PC-3 (cell line): ENCODE results near the gene CCSER1. TPM values are rescaled to one million over a fixed set of nuclear protein-coding genes. Genes with fewer than 3 reads are reported as not detected.
A peak's percentile ranks its signal among the peaks of the same experiment; 100 is the strongest.

Source experiments
- ATAC-seq: fragments of 200-7000 bp; cut with Tn5 transposase; 2 replicates; pipeline ENCODE4 v1.9.1; 2020; ENCODE audit warnings: mild to moderate bottlenecking, moderate library complexity
- BruUV-seq: library from RNA; stranded (reverse); fragments of 400-500 nt; replicated peaks from 2 replicates; lab custom pipeline; 2021; lab: Mats Ljungman, UMichigan
- CTCF ChIA-PET: fragments of 300-600 bp; sonication (Branson Sonifier 250); formaldehyde crosslinking; loops from one replicate; lab custom pipeline; 2022; ENCODE audit warnings: antibody characterized with exemption; lab: Charles Lee
- POLR2A ChIA-PET: fragments of 300-600 bp; sonication (Branson Sonifier 250); formaldehyde crosslinking; loops from one replicate; lab custom pipeline; 2022; ENCODE audit warnings: antibody characterized with exemption; ENCODE audit not compliant: unreplicated experiment; lab: Charles Lee
- DNase-seq: peaks from one replicate; pipeline ENCODE4 v3.0.0-alpha.2; 2015
- H2AFZ ChIP-seq: fragments of 300-600 bp; sonication (generic); 2 replicates; pipeline ENCODE4 v1.6.0; 2016; ENCODE audit warnings: antibody characterized with exemption, low read length
- H3F3A ChIP-seq: fragments of 300-600 bp; sonication (generic); one replicate; pipeline ENCODE4 v1.6.0; 2017; ENCODE audit warnings: antibody characterized with exemption, low read length, control low read depth, mild to moderate bottlenecking; ENCODE audit not compliant: unreplicated experiment
- H3K27ac ChIP-seq: fragments of 300-600 bp; sonication (generic); 2 replicates; pipeline ENCODE4 v1.5.1; 2016; ENCODE audit warnings: mild to moderate bottlenecking, low read length
- H3K27me3 ChIP-seq: fragments of 300-600 bp; sonication (generic); 2 replicates; pipeline ENCODE4 v1.6.1; 2016; ENCODE audit warnings: low read length, mixed read lengths
- H3K36me3 ChIP-seq: fragments of 300-600 bp; sonication (generic); 2 replicates; pipeline ENCODE4 v1.6.1; 2016; ENCODE audit warnings: low read depth, mixed run types, low read length, mixed read lengths
- H3K4me1 ChIP-seq: fragments of 300-600 bp; sonication (generic); 2 replicates; pipeline ENCODE4 v1.5.1; 2016; ENCODE audit warnings: low read length; ENCODE audit not compliant: insufficient read depth
- H3K4me2 ChIP-seq: fragments of 300-600 bp; sonication (generic); 2 replicates; pipeline ENCODE4 v1.6.0; 2016; ENCODE audit warnings: low read length
- H3K4me3 ChIP-seq: fragments of 300-600 bp; sonication (generic); 2 replicates; pipeline ENCODE4 v1.5.1; 2016; ENCODE audit warnings: mild to moderate bottlenecking, low read length, mixed read lengths
- H3K79me2 ChIP-seq: fragments of 300-600 bp; sonication (generic); 2 replicates; pipeline ENCODE4 v1.6.1; 2017; ENCODE audit warnings: low read length, mixed read lengths
- H3K9ac ChIP-seq: fragments of 300-600 bp; sonication (generic); 2 replicates; pipeline ENCODE4 v1.6.0; 2016; ENCODE audit warnings: mild to moderate bottlenecking, low read length
- H3K9me2 ChIP-seq: fragments of 300-600 bp; sonication (generic); replicated peaks from 2 replicates; pipeline ENCODE4 v1.6.1; 2016; ENCODE audit warnings: mixed run types, low read length, mixed read lengths
- H3K9me3 ChIP-seq: fragments of 300-600 bp; sonication (generic); 2 replicates; pipeline ENCODE4 v1.6.1; 2016; ENCODE audit warnings: low read length, mixed read lengths
- H4K20me1 ChIP-seq: fragments of 300-600 bp; sonication (generic); 2 replicates; pipeline ENCODE4 v1.6.1; 2016; ENCODE audit warnings: low read length, mixed read lengths
- CTCF ChIP-seq: fragments of 300-600 bp; sonication (generic); conservative IDR thresholded peaks from 2 replicates; pipeline ENCODE4 v1.5.1; 2017; ENCODE audit warnings: antibody characterized with exemption, low read depth, mild to moderate bottlenecking, low read length
- EZH2 ChIP-seq: fragments of 300-600 bp; sonication (generic); IDR thresholded peaks from one replicate; pipeline ENCODE4 v1.6.1; 2017; ENCODE audit warnings: antibody characterized with exemption, mild to moderate bottlenecking, low read length; ENCODE audit not compliant: unreplicated experiment
- EZH2phosphoT487 ChIP-seq: fragments of 300-600 bp; sonication (generic); IDR thresholded peaks from 2 replicates; pipeline ENCODE4 v1.6.1; 2018; ENCODE audit warnings: mild to moderate bottlenecking, antibody characterized with exemption, low read length, borderline replicate concordance
- intact Hi-C: fragments of 100-400 bp; cut with micrococcal nuclease; formaldehyde crosslinking; loops from 2 replicates; pipeline ENCODE4 v1.9.0; 2023
- total RNA-seq: library from RNA; depleted of rRNA; stranded (reverse); fragments of >200 nt; gene quantifications from 2 replicates; pipeline ENCODE4 v1.2.3, GENCODE V29; 2014

Gene CCSER1
- total RNA-seq, 1 experiment from 2014 or later, result 6.0 TPM

DNA sequence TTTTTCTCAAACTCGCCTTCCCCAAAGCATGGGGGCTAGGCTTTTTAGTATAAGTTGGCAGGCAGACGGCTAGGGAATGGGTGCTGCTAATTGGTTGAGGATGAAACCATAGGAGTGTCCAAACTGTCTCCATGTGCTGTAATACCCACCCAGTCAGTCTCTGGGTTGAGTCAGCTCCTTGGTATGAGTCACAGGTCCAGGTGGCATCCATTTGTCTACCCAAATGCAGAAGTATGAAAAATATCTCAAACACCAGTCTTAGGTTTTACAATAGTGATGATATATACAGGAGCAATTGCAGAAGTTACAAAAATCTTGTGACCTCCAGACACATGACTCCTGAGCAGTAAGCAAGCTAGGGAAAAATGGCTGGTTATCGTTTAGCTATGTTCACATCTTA lies 27.4 kb upstream of the CCSER1 start:
- H3K36me3 ChIP-seq, result no peaks in the 10 kb centered on the region
- no peaks in the 10 kb centered on the region for H3K79me2 ChIP-seq
- H2AFZ ChIP-seq, result peak overlapping the region; percentile 36
- POLR2A ChIA-PET, result no interaction called here
- H3K9me2 ChIP-seq, result no peaks in the 10 kb centered on the region
- intact Hi-C loops, result no loop called here
- H3K27ac ChIP-seq, result no peak overlapping the region
- H3K4me2 ChIP-seq, result no peak overlapping the region
- H3K4me1 ChIP-seq, result peaks cover 17% of the 10 kb centered on the region
- no peaks in the 10 kb centered on the region for H3K27me3 ChIP-seq
- H3K4me3 ChIP-seq, result no peak overlapping the region
- no peaks in the 10 kb centered on the region for H3F3A ChIP-seq
- no peaks in the 10 kb centered on the region for H4K20me1 ChIP-seq
- CTCF ChIA-PET, result no interaction called here
- DNase-seq (peak; percentile 72), ATAC-seq (peak; percentile 82)
- no TSS peak for BruUV-seq
- no peak overlapping the region for H3K9ac ChIP-seq
- H3K9me3 ChIP-seq, result no peaks in the 10 kb centered on the region
- TF ChIP-seq EZH2phosphoT487 (no peak), CTCF (no peak), EZH2 (no peak)

- no peak overlapping the region for H2AFZ ChIP-seq
- no peaks in the 10 kb centered on the region for H3K27me3 ChIP-seq
- TF ChIP-seq CTCF (no peak), EZH2phosphoT487 (no peak), EZH2 (no peak)
- no peaks in the 10 kb centered on the region for H3K9me2 ChIP-seq
- H3K4me3 ChIP-seq, result no peak overlapping the region
- H3K9ac ChIP-seq, result no peak overlapping the region
- POLR2A ChIA-PET, result no interaction called here
- H3K4me2 ChIP-seq, result no peak overlapping the region
- DNase-seq (no peak), ATAC-seq (no peak)
- H3K4me1 ChIP-seq, result peaks cover 6% of the 10 kb centered on the region
- CTCF ChIA-PET, result no interaction called here
- intact Hi-C loops, result no loop called here
- no peaks in the 10 kb centered on the region for H3K9me3 ChIP-seq
- no peaks in the 10 kb centered on the region for H3F3A ChIP-seq
- BruUV-seq, result no TSS peak
- no peaks in the 10 kb centered on the region for H3K36me3 ChIP-seq
- no peak overlapping the region for H3K27ac ChIP-seq
- no peaks in the 10 kb centered on the region for H3K79me2 ChIP-seq
- H4K20me1 ChIP-seq, result no peaks in the 10 kb centered on the region
These were observed 23.2 kb upstream of the CCSER1 start for GRCh38 chr4:90103991-90104390.

- Histone ChIP-seq H3K27ac (no peak overlapping the region), H3K27me3 (no peaks in the 10 kb centered on the region), H3K36me3 (no peaks in the 10 kb centered on the region), H3K9me2 (no peaks in the 10 kb centered on the region), H3K9ac (no peak overlapping the region), H3K4me2 (no peak overlapping the region), H2AFZ (no peak overlapping the region), H3F3A (no peaks in the 10 kb centered on the region), H4K20me1 (no peaks in the 10 kb centered on the region), H3K9me3 (no peaks in the 10 kb centered on the region), H3K4me1 (peaks cover 1% of the 10 kb centered on the region; the same call in 1 of the 2 replicates), H3K4me3 (no peak overlapping the region), H3K79me2 (no peaks in the 10 kb centered on the region)
- DNase-seq (no peak), ATAC-seq (no peak)
- no TSS peak for BruUV-seq
- POLR2A ChIA-PET, result no interaction called here
- CTCF ChIA-PET, result no interaction called here
- intact Hi-C loops, result no loop called here
- TF ChIP-seq EZH2phosphoT487 (no peak), EZH2 (no peak), CTCF (no peak)
These were observed 21.9 kb upstream of the CCSER1 start for GRCh38 chr4:90105274-90105673.
